Measurements from ENCODE around the gene RGSL1. TPM values are rescaled to one million over a fixed set of nuclear protein-coding genes. Genes with fewer than 3 reads are reported as not detected.

RGSL1 gene
- total RNA-seq, 1 experiment from 2014 or later = 0.22 TPM

- H3K27me3 ChIP-seq (ENCODE audit: low read length) = peaks cover 3% of the 10 kb centered on the region; the same call in 1 of the 2 replicates
- H4K20me1 ChIP-seq (ENCODE audit: insufficient read depth, low read depth, low read length) = no peaks in the 10 kb centered on the region
- no peaks in the 10 kb centered on the region for H3K36me3 ChIP-seq (ENCODE audit: insufficient read depth, low read length)
- no peak overlapping the region for H2AFZ ChIP-seq (ENCODE audit: low read length)
- H3K9ac ChIP-seq (ENCODE audit: low read length) = no peak overlapping the region
- no peaks in the 10 kb centered on the region for H3K4me1 ChIP-seq (ENCODE audit: low read length)
- H3K4me2 ChIP-seq (ENCODE audit: low read depth, low read length, poor library complexity, severe bottlenecking) = no peak overlapping the region
- no peak overlapping the region for H3K4me3 ChIP-seq (ENCODE audit: low read length)
- DNase-seq = no peak
- no peaks in the 10 kb centered on the region for H3K79me2 ChIP-seq (ENCODE audit: low read length)
- no peak overlapping the region for H3K27ac ChIP-seq (ENCODE audit: low read length)
- no peaks in the 10 kb centered on the region for H3K9me2 ChIP-seq (replicated peaks; ENCODE audit: insufficient read depth, low read length)
- H3K9me3 ChIP-seq (ENCODE audit: low read length) = no peaks in the 10 kb centered on the region
Measured at GRCh38 chr1:182410620-182411273, 39.2 kb upstream of the RGSL1 start.

- Histone ChIP-seq H3K36me3 (ENCODE audit: insufficient read depth, low read length) (no peaks in the 10 kb centered on the region), H2AFZ (ENCODE audit: low read length) (no peak overlapping the region), H3K9me3 (ENCODE audit: low read length) (no peaks in the 10 kb centered on the region), H3K4me1 (ENCODE audit: low read length) (no peaks in the 10 kb centered on the region), H3K79me2 (ENCODE audit: low read length) (no peaks in the 10 kb centered on the region), H3K4me3 (ENCODE audit: low read length) (no peak overlapping the region), H3K27me3 (ENCODE audit: low read length) (no peaks in the 10 kb centered on the region), H3K9ac (ENCODE audit: low read length) (no peak overlapping the region), H3K9me2 (replicated peaks; ENCODE audit: insufficient read depth, low read length) (no peaks in the 10 kb centered on the region), H3K27ac (ENCODE audit: low read length) (no peak overlapping the region), H4K20me1 (ENCODE audit: insufficient read depth, low read depth, low read length) (no peaks in the 10 kb centered on the region), H3K4me2 (ENCODE audit: low read depth, low read length, poor library complexity, severe bottlenecking) (no peak overlapping the region)
- no peak for DNase-seq
Measured at GRCh38 chr1:182413486-182413885, 36.5 kb upstream of the RGSL1 start.

- DNase-seq = no peak
- no peaks in the 10 kb centered on the region for H3K27me3 ChIP-seq (ENCODE audit: low read length)
- no peak overlapping the region for H3K9ac ChIP-seq (ENCODE audit: low read length)
- H3K4me3 ChIP-seq (ENCODE audit: low read length) = no peak overlapping the region
- H3K9me3 ChIP-seq (ENCODE audit: low read length) = no peaks in the 10 kb centered on the region
- no peaks in the 10 kb centered on the region for H4K20me1 ChIP-seq (ENCODE audit: insufficient read depth, low read depth, low read length)
- H2AFZ ChIP-seq (ENCODE audit: low read length) = no peak overlapping the region
- H3K36me3 ChIP-seq (ENCODE audit: insufficient read depth, low read length) = no peaks in the 10 kb centered on the region
- H3K79me2 ChIP-seq (ENCODE audit: low read length) = no peaks in the 10 kb centered on the region
- no peak overlapping the region for H3K27ac ChIP-seq (ENCODE audit: low read length)
- H3K9me2 ChIP-seq (replicated peaks; ENCODE audit: insufficient read depth, low read length) = no peaks in the 10 kb centered on the region
- no peaks in the 10 kb centered on the region for H3K4me1 ChIP-seq (ENCODE audit: low read length)
- H3K4me2 ChIP-seq (ENCODE audit: low read depth, low read length, poor library complexity, severe bottlenecking) = no peak overlapping the region
Measured at GRCh38 chr1:182413969-182414368, 36.0 kb upstream of the RGSL1 start.

GRCh38 chr1:182415789-182416188, 34.2 kb upstream of the RGSL1 start:
- Histone ChIP-seq H3K27me3 (ENCODE audit: low read length) (no peaks in the 10 kb centered on the region), H3K4me1 (ENCODE audit: low read length) (no peaks in the 10 kb centered on the region), H2AFZ (ENCODE audit: low read length) (no peak overlapping the region), H4K20me1 (ENCODE audit: insufficient read depth, low read depth, low read length) (no peaks in the 10 kb centered on the region), H3K36me3 (ENCODE audit: insufficient read depth, low read length) (no peaks in the 10 kb centered on the region), H3K27ac (ENCODE audit: low read length) (no peak overlapping the region), H3K4me3 (ENCODE audit: low read length) (no peak overlapping the region), H3K9me3 (ENCODE audit: low read length) (no peaks in the 10 kb centered on the region), H3K79me2 (ENCODE audit: low read length) (no peaks in the 10 kb centered on the region), H3K9ac (ENCODE audit: low read length) (no peak overlapping the region), H3K9me2 (replicated peaks; ENCODE audit: insufficient read depth, low read length) (no peaks in the 10 kb centered on the region), H3K4me2 (ENCODE audit: low read depth, low read length, poor library complexity, severe bottlenecking) (no peak overlapping the region)
- no peak for DNase-seq

GRCh38 chr1:182426442-182427430, 23.2 kb upstream of the RGSL1 start:
- Histone ChIP-seq H3K4me1 (ENCODE audit: low read length) (no peaks in the 10 kb centered on the region), H3K79me2 (ENCODE audit: low read length) (no peaks in the 10 kb centered on the region), H3K27me3 (ENCODE audit: low read length) (no peaks in the 10 kb centered on the region), H3K9me2 (replicated peaks; ENCODE audit: insufficient read depth, low read length) (no peaks in the 10 kb centered on the region), H3K4me3 (ENCODE audit: low read length) (no peak overlapping the region), H2AFZ (ENCODE audit: low read length) (no peak overlapping the region), H3K9me3 (ENCODE audit: low read length) (no peaks in the 10 kb centered on the region), H3K9ac (ENCODE audit: low read length) (no peak overlapping the region), H3K4me2 (ENCODE audit: low read depth, low read length, poor library complexity, severe bottlenecking) (no peak overlapping the region), H3K27ac (ENCODE audit: low read length) (no peak overlapping the region), H3K36me3 (ENCODE audit: insufficient read depth, low read length) (no peaks in the 10 kb centered on the region), H4K20me1 (ENCODE audit: insufficient read depth, low read depth, low read length) (no peaks in the 10 kb centered on the region)
- no peak for DNase-seq

GRCh38 chr1:182428043-182428442, 21.9 kb upstream of the RGSL1 start:
- Histone ChIP-seq H3K9ac (ENCODE audit: low read length) (no peak overlapping the region), H3K27me3 (ENCODE audit: low read length) (no peaks in the 10 kb centered on the region), H4K20me1 (ENCODE audit: insufficient read depth, low read depth, low read length) (no peaks in the 10 kb centered on the region), H3K9me3 (ENCODE audit: low read length) (no peaks in the 10 kb centered on the region), H3K27ac (ENCODE audit: low read length) (no peak overlapping the region), H3K9me2 (replicated peaks; ENCODE audit: insufficient read depth, low read length) (no peaks in the 10 kb centered on the region), H2AFZ (ENCODE audit: low read length) (no peak overlapping the region), H3K4me2 (ENCODE audit: low read depth, low read length, poor library complexity, severe bottlenecking) (no peak overlapping the region), H3K4me1 (ENCODE audit: low read length) (no peaks in the 10 kb centered on the region), H3K4me3 (ENCODE audit: low read length) (no peak overlapping the region), H3K79me2 (ENCODE audit: low read length) (no peaks in the 10 kb centered on the region), H3K36me3 (ENCODE audit: insufficient read depth, low read length) (no peaks in the 10 kb centered on the region)
- no peak for DNase-seq

- no peaks in the 10 kb centered on the region for H3K9me2 ChIP-seq (replicated peaks; ENCODE audit: insufficient read depth, low read length)
- no peak overlapping the region for H3K9ac ChIP-seq (ENCODE audit: low read length)
- no peak overlapping the region for H3K4me2 ChIP-seq (ENCODE audit: low read depth, low read length, poor library complexity, severe bottlenecking)
- H3K27ac ChIP-seq (ENCODE audit: low read length) = no peak overlapping the region
- no peak overlapping the region for H3K4me3 ChIP-seq (ENCODE audit: low read length)
- H2AFZ ChIP-seq (ENCODE audit: low read length) = 0 out of 2 replicates have a peak overlapping the region, but pooled peaks have one; percentile 84
- H3K79me2 ChIP-seq (ENCODE audit: low read length) = no peaks in the 10 kb centered on the region
- no peaks in the 10 kb centered on the region for H3K4me1 ChIP-seq (ENCODE audit: low read length)
- no peaks in the 10 kb centered on the region for H3K36me3 ChIP-seq (ENCODE audit: insufficient read depth, low read length)
- peak; percentile 44 for DNase-seq
- H3K9me3 ChIP-seq (ENCODE audit: low read length) = no peaks in the 10 kb centered on the region
- H3K27me3 ChIP-seq (ENCODE audit: low read length) = no peaks in the 10 kb centered on the region
- H4K20me1 ChIP-seq (ENCODE audit: insufficient read depth, low read depth, low read length) = no peaks in the 10 kb centered on the region
Measured at GRCh38 chr1:182430263-182431068, 19.5 kb upstream of the RGSL1 start.

GRCh38 chr1:182431278-182431677, 18.7 kb upstream of the RGSL1 start:
- Histone ChIP-seq H3K9me3 (ENCODE audit: low read length) (no peaks in the 10 kb centered on the region), H3K9ac (ENCODE audit: low read length) (no peak overlapping the region), H3K27me3 (ENCODE audit: low read length) (no peaks in the 10 kb centered on the region), H3K27ac (ENCODE audit: low read length) (no peak overlapping the region), H2AFZ (ENCODE audit: low read length) (no peak overlapping the region), H3K36me3 (ENCODE audit: insufficient read depth, low read length) (no peaks in the 10 kb centered on the region), H3K4me2 (ENCODE audit: low read depth, low read length, poor library complexity, severe bottlenecking) (no peak overlapping the region), H3K9me2 (replicated peaks; ENCODE audit: insufficient read depth, low read length) (no peaks in the 10 kb centered on the region), H3K4me3 (ENCODE audit: low read length) (no peak overlapping the region), H3K4me1 (ENCODE audit: low read length) (no peaks in the 10 kb centered on the region), H3K79me2 (ENCODE audit: low read length) (no peaks in the 10 kb centered on the region), H4K20me1 (ENCODE audit: insufficient read depth, low read depth, low read length) (no peaks in the 10 kb centered on the region)
- DNase-seq = no peak

All from Karpas-422 (cell line).